Kidney epithelial cell (primary cell): ENCODE results near the gene PGAP3. TPM values are rescaled to one million over a fixed set of nuclear protein-coding genes. Genes with fewer than 3 reads are reported as not detected.

ENCODE experiments used
- DNase-seq: peaks from one replicate; pipeline ENCODE4 v3.0.0-alpha.2; 2010; ENCODE audit warnings: low read depth
- H3K27me3 ChIP-seq: 2 replicates; pipeline ENCODE4 v1.6.0; 2011; ENCODE audit warnings: low read length; ENCODE audit not compliant: control insufficient read depth, insufficient read depth
- H3K36me3 ChIP-seq: 2 replicates; pipeline ENCODE4 v1.5.1; 2011; ENCODE audit warnings: low read length; ENCODE audit not compliant: control insufficient read depth, insufficient read depth
- H3K4me3 ChIP-seq: 2 replicates; pipeline ENCODE4 v1.5.1; 2011; ENCODE audit warnings: low read depth, mild to moderate bottlenecking, control low read depth, low read length
- CTCF ChIP-seq: IDR thresholded peaks from 2 replicates; pipeline ENCODE4 v1.5.1; 2011; ENCODE audit warnings: mild to moderate bottlenecking, moderate library complexity, low read length, control low read depth, inconsistent platforms; ENCODE audit not compliant: insufficient read depth, poor library complexity, severe bottlenecking
- total RNA-seq: library from RNA; depleted of rRNA; stranded (reverse); fragments of >200 nt; gene quantifications from 2 replicates; pipeline ENCODE4 v1.2.3, GENCODE V29; 2015

Gene PGAP3
- total RNA-seq, 1 donor from 2014 or later, result 12.5 TPM

- Histone ChIP-seq H3K4me3 (no peak overlapping the region), H3K27me3 (no peaks in the 10 kb centered on the region), H3K36me3 (peaks cover 1% of the 10 kb centered on the region)
- no peak for TF ChIP-seq CTCF
- DNase-seq, result no peak
Measured at GRCh38 chr17:39722965-39723848, 35.4 kb upstream of the PGAP3 start.

- no peak for TF ChIP-seq CTCF
- no peak for DNase-seq
- Histone ChIP-seq H3K27me3 (no peaks in the 10 kb centered on the region), H3K4me3 (no peak overlapping the region), H3K36me3 (peaks cover 2% of the 10 kb centered on the region)
Measured at GRCh38 chr17:39722104-39722503, 34.2 kb upstream of the PGAP3 start.

GRCh38 chr17:39719563-39720355 is 31.9 kb upstream of the PGAP3 start:
- TF ChIP-seq CTCF, result no peak
- no peak overlapping the region for H3K4me3 ChIP-seq
- H3K27me3 ChIP-seq, result no peaks in the 10 kb centered on the region
- no peak for DNase-seq
- peaks cover 3% of the 10 kb centered on the region for H3K36me3 ChIP-seq

- no peak for TF ChIP-seq CTCF
- DNase-seq, result no peak
- Histone ChIP-seq H3K4me3 (no peak overlapping the region), H3K27me3 (no peaks in the 10 kb centered on the region), H3K36me3 (peaks cover 3% of the 10 kb centered on the region)
Measured at GRCh38 chr17:39717660-39718059, 29.8 kb upstream of the PGAP3 start.

GRCh38 chr17:39716879-39717536 is 29.2 kb upstream of the PGAP3 start:
- no peak for DNase-seq
- Histone ChIP-seq H3K27me3 (no peaks in the 10 kb centered on the region), H3K36me3 (peaks cover 3% of the 10 kb centered on the region), H3K4me3 (no peak overlapping the region)
- no peak for TF ChIP-seq CTCF
